AG09309 (cell line): ENCODE data around the gene SLC1A3.

Experiments
- DNase-seq: peaks from one replicate; pipeline ENCODE4 v3.0.0-alpha.2; 2010; ENCODE audit warnings: low read depth
- H3K4me3 ChIP-seq: 2 replicates; pipeline ENCODE4 v1.5.1; 2011; ENCODE audit warnings: mild to moderate bottlenecking, low read depth, low read length, moderate library complexity; ENCODE audit not compliant: control insufficient read depth
- TF ChIP-seq, protein P1 (sequence below): IDR thresholded peaks from 2 replicates; pipeline ENCODE4 v1.5.1; 2011; ENCODE audit warnings: mild to moderate bottlenecking, low read depth, low read length, inconsistent platforms; ENCODE audit not compliant: insufficient read depth, control insufficient read depth; ENCODE audit errors: missing control alignments

SLC1A3 gene

DNA sequence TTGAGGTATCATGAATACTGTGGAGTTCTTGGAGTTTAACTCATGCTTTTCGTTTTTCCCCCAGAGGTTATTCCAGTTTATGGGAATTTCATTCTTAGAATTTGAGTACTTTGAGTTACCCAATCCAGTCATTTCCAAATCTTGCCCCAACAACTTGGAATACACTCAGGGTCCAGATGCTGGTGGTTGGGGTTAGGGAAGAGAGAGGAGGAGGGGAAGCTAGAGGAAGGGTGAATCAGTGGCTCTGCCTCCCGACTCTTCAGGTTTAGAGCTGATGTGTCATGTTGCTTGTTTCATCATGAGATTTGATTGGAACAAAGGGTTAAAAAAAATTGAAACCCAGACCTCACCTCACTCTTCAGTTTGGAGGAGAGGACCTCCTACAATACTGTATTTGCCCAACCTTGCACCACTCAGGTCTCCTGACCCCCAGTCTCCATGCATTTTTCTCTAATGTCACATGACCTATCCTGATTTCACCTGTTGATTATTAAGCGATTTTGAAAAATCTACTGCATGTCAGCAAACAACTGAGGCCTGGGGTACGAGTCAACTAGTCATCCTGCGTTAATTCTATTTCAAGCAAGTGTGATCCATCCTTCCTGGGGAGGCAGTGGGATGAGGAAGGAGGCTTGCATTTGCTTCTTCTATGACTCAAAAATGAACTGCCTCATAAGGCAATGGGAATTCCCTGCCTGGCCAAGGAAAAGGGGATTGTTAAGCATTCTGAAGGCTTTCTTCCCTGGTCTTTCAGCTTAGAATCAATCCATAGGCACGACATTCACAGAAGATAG is 6.2 kb upstream of the SLC1A3 start:
- peak; percentile 74 for DNase-seq
- TF ChIP-seq, protein P1, sequence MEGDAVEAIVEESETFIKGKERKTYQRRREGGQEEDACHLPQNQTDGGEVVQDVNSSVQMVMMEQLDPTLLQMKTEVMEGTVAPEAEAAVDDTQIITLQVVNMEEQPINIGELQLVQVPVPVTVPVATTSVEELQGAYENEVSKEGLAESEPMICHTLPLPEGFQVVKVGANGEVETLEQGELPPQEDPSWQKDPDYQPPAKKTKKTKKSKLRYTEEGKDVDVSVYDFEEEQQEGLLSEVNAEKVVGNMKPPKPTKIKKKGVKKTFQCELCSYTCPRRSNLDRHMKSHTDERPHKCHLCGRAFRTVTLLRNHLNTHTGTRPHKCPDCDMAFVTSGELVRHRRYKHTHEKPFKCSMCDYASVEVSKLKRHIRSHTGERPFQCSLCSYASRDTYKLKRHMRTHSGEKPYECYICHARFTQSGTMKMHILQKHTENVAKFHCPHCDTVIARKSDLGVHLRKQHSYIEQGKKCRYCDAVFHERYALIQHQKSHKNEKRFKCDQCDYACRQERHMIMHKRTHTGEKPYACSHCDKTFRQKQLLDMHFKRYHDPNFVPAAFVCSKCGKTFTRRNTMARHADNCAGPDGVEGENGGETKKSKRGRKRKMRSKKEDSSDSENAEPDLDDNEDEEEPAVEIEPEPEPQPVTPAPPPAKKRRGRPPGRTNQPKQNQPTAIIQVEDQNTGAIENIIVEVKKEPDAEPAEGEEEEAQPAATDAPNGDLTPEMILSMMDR = no peak
- H3K4me3 ChIP-seq = no peak overlapping the region

DNA sequence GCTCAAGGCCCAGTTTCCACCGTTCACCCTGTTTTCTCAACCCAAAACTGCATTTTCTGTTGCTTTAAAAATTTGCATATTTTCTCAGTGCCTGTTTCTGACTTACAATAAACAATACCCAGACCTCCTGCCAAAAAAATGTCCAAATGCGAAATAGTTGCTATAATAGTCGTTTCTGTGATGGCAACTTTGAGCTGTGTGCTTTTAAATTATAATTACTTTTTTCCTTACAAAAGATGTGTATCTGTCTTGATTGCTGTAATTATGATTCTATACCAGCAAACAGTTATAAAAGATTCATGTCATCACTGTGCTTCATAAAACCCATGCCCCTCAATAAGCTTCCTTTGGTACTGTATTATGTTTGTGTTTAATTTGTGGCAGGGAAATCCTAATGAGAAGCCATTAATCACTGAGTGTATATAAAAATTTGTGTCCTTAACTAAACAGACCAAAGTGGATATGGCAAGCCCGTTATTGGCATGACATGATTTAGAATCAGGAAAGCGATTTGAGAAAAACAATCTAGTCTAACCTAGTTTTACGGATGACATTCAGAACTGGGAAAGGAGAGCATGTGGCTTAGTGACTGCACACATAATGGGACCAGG is 5.4 kb upstream of the SLC1A3 start:
- TF ChIP-seq, protein P1 = no peak
- no peak overlapping the region for H3K4me3 ChIP-seq
- no peak for DNase-seq

DNA sequence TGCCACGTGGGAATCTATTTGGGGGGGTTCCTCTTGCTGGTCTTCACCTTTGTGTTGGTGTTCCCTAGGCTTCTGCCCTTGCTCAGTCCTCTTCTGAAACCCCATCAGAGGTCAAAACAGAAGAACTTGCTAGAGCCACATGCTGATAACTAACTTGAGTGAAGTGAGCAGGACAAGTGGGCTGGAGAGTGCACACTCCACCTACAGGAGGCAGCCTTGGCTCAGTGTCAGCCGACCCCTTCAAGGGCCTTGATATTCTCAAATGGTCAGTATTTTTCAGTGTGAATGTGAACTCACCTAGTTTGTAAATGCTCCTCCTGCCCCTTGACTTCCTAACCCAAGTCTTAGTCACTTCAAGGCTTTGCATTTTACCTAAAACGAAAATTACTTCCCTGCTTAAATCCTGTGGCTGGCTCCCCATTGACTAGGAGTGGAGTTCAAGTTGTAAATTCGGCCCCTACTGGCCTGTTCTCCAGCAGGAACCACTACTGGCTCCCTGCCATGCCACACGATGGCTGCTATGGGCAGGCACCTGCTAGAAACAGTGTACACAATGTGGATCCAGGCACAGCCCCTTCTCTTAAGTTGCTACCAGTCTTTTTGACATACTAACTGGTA is 3.6 kb upstream of the SLC1A3 start:
- no peak overlapping the region for H3K4me3 ChIP-seq
- no peak for DNase-seq
- TF ChIP-seq, protein P1 = no peak

DNA sequence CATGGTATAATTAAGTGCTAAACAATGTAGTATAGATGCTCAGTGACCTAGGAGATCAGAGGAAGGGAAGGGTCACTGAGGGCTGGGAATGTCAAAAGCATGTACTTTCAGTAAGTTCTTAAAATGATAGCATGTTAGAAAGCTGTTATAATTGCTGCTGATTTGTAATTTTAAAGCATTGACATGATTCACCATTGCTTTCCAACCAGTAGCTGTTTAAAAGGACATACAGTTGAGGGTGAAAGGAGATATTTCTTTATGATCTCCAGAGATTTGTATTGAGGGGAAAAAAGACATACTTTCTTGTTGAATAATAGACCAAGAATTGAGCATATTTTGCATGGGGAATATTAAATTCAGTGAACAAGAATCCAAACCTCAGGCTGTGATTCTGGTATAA is 1.2 kb upstream of the SLC1A3 start:
- H3K4me3 ChIP-seq = no peak overlapping the region
- no peak for DNase-seq
- TF ChIP-seq, protein P1 = no peak

DNA sequence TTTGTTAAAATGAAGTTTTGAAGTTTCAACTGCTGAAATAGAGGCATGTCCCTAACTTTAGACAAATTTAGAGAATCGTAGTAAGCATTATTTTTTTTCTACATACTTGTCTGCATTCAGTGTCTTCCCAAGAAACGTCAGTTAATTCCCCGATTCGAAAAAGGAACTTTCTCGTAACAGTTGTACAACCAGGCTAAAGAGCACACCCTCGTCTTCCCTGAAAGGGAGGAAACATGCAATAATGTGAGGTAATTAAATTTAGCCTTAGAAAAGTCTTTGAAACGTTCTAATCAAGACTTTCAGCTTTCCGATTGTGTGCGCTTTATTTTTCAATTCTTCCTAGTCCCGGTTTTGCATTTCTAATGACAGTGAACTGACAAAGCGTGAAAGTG is 374 bp upstream of the SLC1A3 start:
- no peak for DNase-seq
- H3K4me3 ChIP-seq = peak overlapping the region; percentile 54
- TF ChIP-seq, protein P1 = no peak

DNA sequence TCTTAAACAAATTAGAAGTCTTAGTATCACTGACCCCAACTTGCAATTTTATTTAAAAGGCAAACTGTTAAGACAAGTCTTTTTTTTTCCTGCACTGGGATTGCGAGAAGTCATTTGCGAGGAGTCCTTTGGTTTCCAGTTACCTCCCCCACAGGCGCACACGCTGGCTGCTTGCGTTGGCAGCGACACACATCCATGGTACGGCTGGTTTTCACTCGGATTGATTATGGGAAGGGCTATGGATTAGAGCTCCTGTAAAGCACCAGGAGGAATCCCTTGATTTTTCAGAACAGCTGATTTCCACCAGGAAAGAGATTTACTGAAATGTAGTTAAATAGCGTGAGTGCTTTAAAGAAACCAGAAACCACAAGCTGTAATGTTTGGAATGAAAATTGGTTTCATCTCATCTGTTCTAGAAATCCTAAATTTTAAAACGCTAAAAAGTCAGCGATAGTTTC is 737 bp downstream of the SLC1A3 start:
- peak overlapping the region; percentile 54 for H3K4me3 ChIP-seq
- peak; percentile 24 for DNase-seq
- TF ChIP-seq, protein P1 = no peak
